Mesenchymal stem cell (in vitro differentiated cells and primary cell): ENCODE data around the gene SSPN.

ENCODE experiments used
- DNase-seq: peaks from one replicate; pipeline ENCODE4 v3.0.0-alpha.2; 2013
- H2AFZ ChIP-seq: one replicate; pipeline ENCODE4 v1.6.1; 2013; ENCODE audit warnings: low read depth, mild to moderate bottlenecking, control low read depth, inconsistent platforms, low read length, moderate library complexity
- H2AK5ac ChIP-seq: 2 replicates; pipeline ENCODE4 v1.6.1; 2013; ENCODE audit warnings: low read length, moderate library complexity, mild to moderate bottlenecking, inconsistent platforms; ENCODE audit not compliant: severe bottlenecking
- H2BK120ac ChIP-seq: one replicate; pipeline ENCODE4 v1.6.1; 2013; ENCODE audit warnings: low read depth, mild to moderate bottlenecking, inconsistent platforms, low read length, moderate library complexity
- H2BK12ac ChIP-seq, 2 experiments: one replicate each; pipeline ENCODE4 v1.6.1; 2013; ENCODE audit warnings: inconsistent platforms in 2 of 2, low read length in 2 of 2, mild to moderate bottlenecking in 2 of 2, moderate library complexity in 2 of 2, control low read depth in 1 of 2
- H2BK15ac ChIP-seq: one replicate; pipeline ENCODE4 v1.6.1; 2013; ENCODE audit warnings: mild to moderate bottlenecking, low read depth, inconsistent platforms; ENCODE audit not compliant: poor library complexity, severe bottlenecking
- H2BK5ac ChIP-seq: 2 replicates; pipeline ENCODE4 v1.6.1; 2013; ENCODE audit warnings: low read depth, mild to moderate bottlenecking, low read length, control low read depth, inconsistent platforms; ENCODE audit not compliant: poor library complexity, severe bottlenecking
- H3K14ac ChIP-seq, 2 experiments: one replicate each; pipeline ENCODE4 v1.6.1; 2013; ENCODE audit warnings: inconsistent platforms in 2 of 2, low read length in 2 of 2, control low read depth in 1 of 2, mild to moderate bottlenecking in 1 of 2, moderate library complexity in 1 of 2
- H3K18ac ChIP-seq, 2 experiments: one replicate each; pipeline ENCODE4 v1.6.1; 2013; ENCODE audit warnings: inconsistent platforms in 2 of 2, low read length in 2 of 2, control low read depth in 1 of 2, low read depth in 1 of 2, mild to moderate bottlenecking in 1 of 2
- H3K23ac ChIP-seq, 2 experiments: one replicate each; pipeline ENCODE4 v1.6.1; 2013; ENCODE audit warnings: inconsistent platforms in 2 of 2, low read length in 2 of 2, mild to moderate bottlenecking in 2 of 2, moderate library complexity in 2 of 2, control low read depth in 1 of 2
- H3K27ac ChIP-seq: 2 replicates; pipeline ENCODE4 v1.5.1; 2013; ENCODE audit warnings: mild to moderate bottlenecking, moderate library complexity, low read length, control low read depth, inconsistent platforms; ENCODE audit not compliant: poor library complexity, severe bottlenecking
- H3K27me3 ChIP-seq, 2 experiments: 2 replicates each; pipeline versions ENCODE4 v1.6.1 to v1.7.0; 2013; ENCODE audit warnings: low read length in 2 of 2, mild to moderate bottlenecking in 2 of 2, moderate library complexity in 2 of 2, control low read depth in 1 of 2, inconsistent platforms in 1 of 2; ENCODE audit not compliant: control insufficient read depth in 1 of 2, insufficient read depth in 1 of 2
- H3K36me3 ChIP-seq, 2 experiments: 2 replicates each; pipeline versions ENCODE4 v1.6.1 to v1.7.0; 2013; ENCODE audit warnings: low read length in 2 of 2, control low read depth in 1 of 2, inconsistent platforms in 1 of 2, low read depth in 1 of 2, mild to moderate bottlenecking in 1 of 2; ENCODE audit not compliant: insufficient read depth in 2 of 2, control insufficient read depth in 1 of 2
- H3K4ac ChIP-seq, 2 experiments: one replicate each; pipeline ENCODE4 v1.6.1; 2013; ENCODE audit warnings: inconsistent platforms in 2 of 2, low read length in 2 of 2, mild to moderate bottlenecking in 2 of 2, moderate library complexity in 2 of 2, control low read depth in 1 of 2, low read depth in 1 of 2
- H3K4me1 ChIP-seq: 2 replicates; pipeline ENCODE4 v1.6.1; 2013; ENCODE audit warnings: low read depth, low read length, control low read depth; ENCODE audit not compliant: control insufficient read depth, insufficient read depth
- H3K4me2 ChIP-seq: 2 replicates; pipeline ENCODE4 v1.6.1; 2013; ENCODE audit warnings: low read length, mild to moderate bottlenecking, inconsistent platforms; ENCODE audit not compliant: poor library complexity, severe bottlenecking
- H3K4me3 ChIP-seq, 2 experiments: 2 replicates each; pipeline versions ENCODE4 v1.5.1 to v1.7.0; 2013; ENCODE audit warnings: low read length in 2 of 2, mild to moderate bottlenecking in 2 of 2, control low read depth in 1 of 2, low read depth in 1 of 2; ENCODE audit not compliant: insufficient read depth in 1 of 2
- H3K79me1 ChIP-seq: replicated peaks from 2 replicates; pipeline ENCODE4 v1.6.1; 2013; ENCODE audit warnings: mild to moderate bottlenecking, control low read depth, low read length, inconsistent platforms; ENCODE audit not compliant: poor library complexity, severe bottlenecking
- H3K9ac ChIP-seq: 2 replicates; pipeline ENCODE4 v1.7.0; 2013; ENCODE audit warnings: mild to moderate bottlenecking, low read length, moderate library complexity
- H3K9me3 ChIP-seq: 2 replicates; pipeline ENCODE4 v1.7.0; 2013; ENCODE audit warnings: mild to moderate bottlenecking, low read length; ENCODE audit not compliant: control insufficient read depth
- H4K8ac ChIP-seq: one replicate; pipeline ENCODE4 v1.6.1; 2013; ENCODE audit warnings: inconsistent platforms, mild to moderate bottlenecking, low read length, moderate library complexity
- H4K91ac ChIP-seq: one replicate; pipeline ENCODE4 v1.6.1; 2013; ENCODE audit warnings: mild to moderate bottlenecking, low read length, inconsistent platforms
- WGBS: methylation state at CpG from one replicate; pipeline ENCODE4 v1.1.7; 2013; ENCODE audit warnings: mixed read lengths; 5-methylcytosine and 5-hydroxymethylcytosine counted together

Gene SSPN

GRCh38 chr12:26239122-26239851 lies 43.9 kb downstream of the SSPN start:
- no peak overlapping the region for H3K23ac ChIP-seq
- H3K27me3 ChIP-seq: peaks cover 0 to 39% of the 10 kb centered on the region in 2 experiments
- H2AFZ ChIP-seq: no peak overlapping the region
- no peak overlapping the region for H3K4ac ChIP-seq
- no peak overlapping the region for H2BK15ac ChIP-seq
- no peak overlapping the region for H3K14ac ChIP-seq
- H3K9ac ChIP-seq: no peak overlapping the region
- H2AK5ac ChIP-seq: no peak overlapping the region
- H4K8ac ChIP-seq: no peak overlapping the region
- H2BK12ac ChIP-seq: no peak overlapping the region
- no peaks in the 10 kb centered on the region for H3K79me1 ChIP-seq
- H2BK5ac ChIP-seq: no peak overlapping the region
- H3K4me1 ChIP-seq: peaks cover 4% of the 10 kb centered on the region
- DNase-seq: peak; percentile 30
- no peak overlapping the region for H3K4me2 ChIP-seq
- no peak overlapping the region for H3K27ac ChIP-seq
- 79% methylated on average over 5 of the region's 5 CpGs for WGBS
- no peak overlapping the region for H3K18ac ChIP-seq
- H2BK120ac ChIP-seq: no peak overlapping the region
- H4K91ac ChIP-seq: no peak overlapping the region
- no peaks in the 10 kb centered on the region for H3K9me3 ChIP-seq
- no peak overlapping the region for H3K4me3 ChIP-seq
- no peaks in the 10 kb centered on the region for H3K36me3 ChIP-seq

GRCh38 chr12:26239852-26240815 lies 44.8 kb downstream of the SSPN start:
- H3K18ac ChIP-seq: no peak overlapping the region
- no peak for DNase-seq
- peaks cover 4% of the 10 kb centered on the region for H3K4me1 ChIP-seq
- no peak overlapping the region for H2BK12ac ChIP-seq
- H3K4me3 ChIP-seq: no peak overlapping the region
- H3K36me3 ChIP-seq: no peaks in the 10 kb centered on the region
- no peak overlapping the region for H2AK5ac ChIP-seq
- H3K4ac ChIP-seq: no peak overlapping the region
- no peak overlapping the region for H2BK15ac ChIP-seq
- H3K23ac ChIP-seq: peak overlapping the region in 1 of 2 experiments; percentile 50
- H4K8ac ChIP-seq: no peak overlapping the region
- H2BK5ac ChIP-seq: no peak overlapping the region
- peaks cover 0 to 39% of the 10 kb centered on the region in 2 experiments for H3K27me3 ChIP-seq
- no peak overlapping the region for H4K91ac ChIP-seq
- no peak overlapping the region for H3K9ac ChIP-seq
- H3K79me1 ChIP-seq: no peaks in the 10 kb centered on the region
- H2BK120ac ChIP-seq: no peak overlapping the region
- no peak overlapping the region for H2AFZ ChIP-seq
- no peak overlapping the region for H3K27ac ChIP-seq
- H3K4me2 ChIP-seq: no peak overlapping the region
- WGBS: 91% methylated on average over 2 of the region's 4 CpGs
- H3K14ac ChIP-seq: no peak overlapping the region
- no peaks in the 10 kb centered on the region for H3K9me3 ChIP-seq

GRCh38 chr12:26241080-26241479 lies 45.7 kb downstream of the SSPN start:
- no peak overlapping the region for H2AK5ac ChIP-seq
- no peak overlapping the region for H2AFZ ChIP-seq
- H3K4me3 ChIP-seq: no peak overlapping the region
- H3K14ac ChIP-seq: no peak overlapping the region
- DNase-seq: no peak
- no peak overlapping the region for H4K91ac ChIP-seq
- no peak overlapping the region for H2BK120ac ChIP-seq
- no peak overlapping the region for H2BK12ac ChIP-seq
- WGBS: 90% methylated on average over 1 of the region's 2 CpGs
- H3K36me3 ChIP-seq: no peaks in the 10 kb centered on the region
- H2BK5ac ChIP-seq: no peak overlapping the region
- H3K23ac ChIP-seq: no peak overlapping the region
- H3K9me3 ChIP-seq: no peaks in the 10 kb centered on the region
- H3K27me3 ChIP-seq: peaks cover 0 to 39% of the 10 kb centered on the region in 2 experiments
- no peak overlapping the region for H2BK15ac ChIP-seq
- no peak overlapping the region for H3K27ac ChIP-seq
- H3K4me1 ChIP-seq: peaks cover 4% of the 10 kb centered on the region
- H3K4ac ChIP-seq: no peak overlapping the region
- H3K79me1 ChIP-seq: no peaks in the 10 kb centered on the region
- no peak overlapping the region for H3K4me2 ChIP-seq
- H4K8ac ChIP-seq: no peak overlapping the region
- no peak overlapping the region for H3K9ac ChIP-seq
- no peak overlapping the region for H3K18ac ChIP-seq

- no peak overlapping the region for H3K18ac ChIP-seq
- no peak overlapping the region for H3K14ac ChIP-seq
- H3K36me3 ChIP-seq: no peaks in the 10 kb centered on the region
Observed at GRCh38 chr12:26242683-26243082, 47.3 kb downstream of the SSPN start.

More at GRCh38 chr12:26242683-26243082, 47.3 kb downstream of the SSPN start:
- no peak overlapping the region for H3K23ac ChIP-seq
- H3K9ac ChIP-seq: no peak overlapping the region
- H2BK5ac ChIP-seq: no peak overlapping the region
- no peak overlapping the region for H3K4ac ChIP-seq
- no peak overlapping the region for H2AFZ ChIP-seq
- H3K79me1 ChIP-seq: no peaks in the 10 kb centered on the region
- no peaks in the 10 kb centered on the region for H3K9me3 ChIP-seq
- H2AK5ac ChIP-seq: no peak overlapping the region
- H2BK120ac ChIP-seq: no peak overlapping the region
- H3K27me3 ChIP-seq: peaks cover 0 to 28% of the 10 kb centered on the region in 2 experiments
- H2BK12ac ChIP-seq: no peak overlapping the region
- H3K4me1 ChIP-seq: peaks cover 4% of the 10 kb centered on the region
- H3K27ac ChIP-seq: no peak overlapping the region
- H3K4me3 ChIP-seq: no peak overlapping the region
- no peak overlapping the region for H2BK15ac ChIP-seq
- no peak overlapping the region for H4K8ac ChIP-seq
- no peak overlapping the region for H4K91ac ChIP-seq
- no peak for DNase-seq
- H3K4me2 ChIP-seq: no peak overlapping the region
